Head of caudate nucleus (tissue), 42 donors: Measurements from ENCODE around the gene LUC7L2.
"Not testable (repeated sequence)": the region's sequence is repeated elsewhere in the genome, so short reads cannot be mapped to it uniquely, and the experiment has no call there.

Source experiments
- DNase-seq, 42 donors: peaks; one replicate each; pipeline versions ENCODE4 v3.0.0 to v3.0.0-alpha.2; 2020 to 2021; ENCODE audit warnings: mixed read lengths in 7 of 42
- intact Hi-C: fragments of 100-400 bp; cut with DNase I; formaldehyde crosslinking; loops from one replicate; pipeline ENCODE4 v1.15.0; 2022

LUC7L2 gene

GRCh38 chr7:139341776-139342226 is 17.9 kb upstream of the LUC7L2 start:
- no peak for DNase-seq
- intact Hi-C loops, result loop anchor here (2.0 to 5.0 kb wide), 3 partner anchors 96 to 209 kb away; partner anchors contain the start of gene UBN2

- intact Hi-C loops, result no loop called here
- DNase-seq, result no peak
These were observed 14.7 kb upstream of the LUC7L2 start for GRCh38 chr7:139345042-139345441.

DNA sequence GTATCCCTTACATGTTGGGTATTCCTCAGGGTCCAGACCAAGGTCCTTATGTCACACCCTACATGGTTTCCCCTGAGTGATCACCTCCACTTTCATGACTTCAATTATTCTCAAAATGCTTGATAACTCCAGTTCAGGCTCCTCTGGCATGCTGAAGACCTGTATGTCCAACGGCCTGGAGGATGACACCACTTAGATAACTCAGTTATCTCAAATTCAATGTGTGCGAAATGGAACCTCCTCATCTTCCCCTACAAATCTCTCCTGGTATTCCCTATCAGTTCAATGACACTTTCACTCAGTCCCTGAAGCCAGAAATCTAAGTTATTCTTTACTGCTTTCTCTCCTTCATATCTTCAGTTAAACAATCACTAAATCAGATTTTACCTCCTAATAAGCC is 8.7 kb upstream of the LUC7L2 start:
- intact Hi-C loops, result no loop called here
- DNase-seq, result no peak

DNA sequence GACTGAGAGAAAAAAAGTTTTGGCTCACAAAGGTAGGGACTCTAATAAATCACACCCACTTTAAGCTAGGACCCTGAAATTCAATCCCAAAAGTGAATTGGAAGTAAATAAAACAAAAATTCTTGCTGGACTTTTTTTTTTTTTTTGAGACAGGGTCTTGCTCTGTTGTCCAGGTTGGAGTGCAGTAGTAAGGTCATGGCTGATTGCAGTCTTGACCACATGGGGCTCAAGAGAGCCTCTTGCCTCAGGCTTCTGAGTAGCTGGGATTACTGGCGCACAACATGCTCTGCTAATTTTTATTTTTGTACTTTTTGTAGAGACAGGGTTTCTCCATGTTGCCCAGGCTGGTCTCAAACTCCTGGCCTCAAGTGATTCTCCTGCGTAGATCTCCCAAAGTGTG is 5.0 kb upstream of the LUC7L2 start:
- intact Hi-C loops, result no loop called here
- no peak for DNase-seq

DNA sequence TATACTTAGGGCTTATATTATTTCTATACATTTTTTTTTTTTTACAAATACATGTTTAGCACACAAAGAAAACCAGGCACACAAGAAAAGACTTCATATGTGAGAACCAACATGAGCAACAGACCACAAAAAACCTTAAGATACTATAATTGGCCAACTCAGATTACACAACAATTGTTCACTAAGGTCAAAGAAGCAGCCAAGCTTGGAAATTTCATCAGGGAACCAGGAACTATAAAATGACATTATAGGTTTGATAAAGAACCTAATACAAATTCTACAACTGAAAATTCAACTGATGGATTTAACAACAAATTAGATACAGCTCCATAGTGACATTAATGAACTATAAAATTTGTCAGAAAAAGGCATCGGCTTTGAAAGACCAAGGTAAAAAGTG is 4.4 kb upstream of the LUC7L2 start:
- no peak for DNase-seq
- intact Hi-C loops, result no loop called here

GRCh38 chr7:139357729-139358506 is 1.8 kb upstream of the LUC7L2 start:
- intact Hi-C loops, DNase-seq: not testable (repeated sequence)

DNA sequence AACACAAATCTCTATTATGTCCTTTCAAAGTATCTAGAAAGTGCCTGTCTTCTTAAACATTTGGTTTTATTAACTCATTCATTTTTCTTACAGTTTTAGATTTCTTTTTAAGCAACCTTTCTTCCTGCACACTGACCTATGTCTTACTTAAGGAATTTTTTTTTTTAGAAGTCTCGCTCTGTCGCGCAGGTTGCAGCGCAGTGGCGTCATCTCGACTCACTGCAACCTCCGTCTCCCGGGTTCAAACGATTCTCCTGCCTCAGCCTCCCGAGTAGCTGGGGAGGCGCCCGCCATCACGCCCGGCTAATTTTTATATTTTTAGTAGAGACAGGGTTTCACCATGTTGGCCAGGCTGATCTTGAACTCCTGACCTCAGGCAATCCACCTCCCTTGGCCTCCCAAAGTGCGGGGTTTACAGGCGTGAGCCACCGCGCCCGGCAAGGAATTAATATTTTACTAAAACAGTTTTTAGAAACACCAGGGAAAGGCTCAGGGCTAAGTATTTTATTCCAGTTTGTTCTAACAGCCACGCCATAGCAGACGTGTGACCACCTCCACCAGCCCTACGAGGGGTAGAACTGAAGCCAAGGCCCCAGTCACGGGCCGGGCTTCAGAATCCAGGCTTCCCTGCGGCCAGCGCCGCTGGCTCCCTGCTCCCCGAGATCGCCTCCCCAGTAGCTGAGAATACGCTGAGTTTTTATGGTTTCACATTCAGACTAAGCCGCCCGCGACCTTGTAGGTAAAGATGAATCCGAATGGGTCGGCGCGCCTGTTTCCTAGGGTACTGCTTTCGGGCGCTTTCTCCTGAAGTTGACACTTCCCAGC is 941 bp upstream of the LUC7L2 start:
- intact Hi-C loops, result no loop called here
- DNase-seq, result peak in 27 of 42 donors; percentile 5 to 54 (median 28)

GRCh38 chr7:139360210-139360947 is 685 bp downstream of the LUC7L2 start:
- intact Hi-C loops, result loop anchor here (1.0 to 10.0 kb wide), 2 partner anchors 20 to 74 kb away; no protein-coding TSS in a partner anchor
- DNase-seq, result peak; percentile 93 to 99 (median 98)

DNA sequence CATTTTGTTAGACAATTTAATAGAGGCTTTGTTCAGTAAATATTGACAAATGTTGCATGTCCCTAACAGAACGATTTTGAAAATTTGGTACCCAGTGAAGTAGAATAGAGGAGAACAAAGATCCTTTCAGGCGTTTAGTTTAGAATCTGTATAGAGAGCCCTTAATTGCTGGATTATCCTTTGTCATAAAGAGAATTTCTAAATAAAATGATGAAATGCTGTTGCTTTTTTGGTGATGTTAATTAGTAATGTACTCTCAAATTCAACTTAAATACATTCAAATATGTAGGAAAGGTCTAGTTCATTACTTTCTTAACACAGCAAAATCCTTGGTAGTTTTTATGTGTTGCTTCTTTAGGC is 1.2 kb downstream of the LUC7L2 start:
- intact Hi-C loops, result loop anchor here (1.0 to 10.0 kb wide), 2 partner anchors 21 to 74 kb away; no protein-coding TSS in a partner anchor
- no peak for DNase-seq

DNA sequence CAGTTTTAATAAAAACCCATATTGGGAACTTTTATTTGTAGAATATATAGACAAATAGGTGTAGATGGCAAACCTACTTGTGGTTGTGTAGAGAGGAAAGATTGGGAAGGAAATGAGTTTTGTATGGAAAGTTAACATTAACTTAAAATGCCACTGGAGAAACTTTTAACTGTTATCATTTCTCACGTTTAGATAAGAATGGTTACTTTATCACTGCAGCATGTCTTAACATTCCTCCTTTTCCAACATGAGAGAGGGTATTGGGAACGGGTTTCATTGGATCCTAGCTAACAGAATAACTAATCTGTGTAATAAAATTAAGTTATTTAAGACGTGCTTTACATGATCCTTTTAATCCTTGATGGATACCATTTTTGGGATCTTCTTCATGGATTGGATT is 1.8 kb downstream of the LUC7L2 start:
- intact Hi-C loops, result loop anchor here (10.0 kb wide), 1 partner anchor 73 kb away; no protein-coding TSS in a partner anchor
- DNase-seq, result no peak

DNA sequence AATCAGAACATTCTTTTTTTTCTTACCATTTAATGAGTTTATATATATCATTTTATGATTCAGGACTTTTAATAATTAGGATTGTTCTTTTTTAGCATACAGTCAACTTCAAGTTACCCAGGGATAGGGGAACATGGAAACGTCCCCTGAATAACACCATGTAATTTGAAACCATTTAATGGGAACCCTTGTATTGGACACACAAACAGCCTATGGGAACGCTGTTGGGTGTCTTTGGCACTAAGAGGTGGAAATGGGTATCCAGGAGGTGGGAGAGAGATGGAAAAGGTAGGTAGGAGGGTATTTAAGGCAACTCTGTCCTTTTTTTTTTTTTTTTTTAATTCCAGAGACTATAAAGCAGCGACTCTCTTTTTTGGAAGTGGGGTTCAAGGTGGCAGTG is 2.6 kb downstream of the LUC7L2 start:
- intact Hi-C loops, result loop anchor here (10.0 kb wide), 1 partner anchor 72 kb away; no protein-coding TSS in a partner anchor

DNA sequence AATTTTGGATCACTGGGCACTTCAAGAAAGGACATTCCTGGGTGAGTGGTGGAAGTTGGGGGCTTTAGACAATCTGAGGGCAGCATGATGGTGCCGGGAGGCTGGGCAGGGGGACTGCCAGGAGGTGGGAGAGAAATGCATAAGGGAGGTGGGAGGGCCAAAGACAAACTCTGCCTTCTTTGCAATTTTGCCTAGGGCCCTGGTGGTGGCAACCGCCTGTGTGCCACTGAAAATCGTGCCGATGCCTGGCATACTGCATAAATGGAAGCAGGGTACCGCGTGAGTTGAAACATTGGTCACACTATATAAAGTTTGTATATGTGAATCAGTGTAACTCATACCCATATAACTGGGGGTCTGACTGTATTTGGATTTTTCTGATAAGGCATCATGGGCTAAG is 3.3 kb downstream of the LUC7L2 start:
- DNase-seq, result no peak
- intact Hi-C loops, result loop anchor here (10.0 kb wide), 1 partner anchor 72 kb away; no protein-coding TSS in a partner anchor

More for the DNA sequence above, 2.6 kb downstream of the LUC7L2 start:
- DNase-seq, result no peak

- intact Hi-C loops, result loop anchor here (10.0 kb wide), 1 partner anchor 69 kb away; no protein-coding TSS in a partner anchor
- no peak for DNase-seq
These were observed 5.6 kb downstream of the LUC7L2 start for GRCh38 chr7:139365336-139365735.

GRCh38 chr7:139366400-139366799 is 6.7 kb downstream of the LUC7L2 start:
- intact Hi-C loops, result loop anchor here (10.0 kb wide), 1 partner anchor 68 kb away; no protein-coding TSS in a partner anchor
- no peak for DNase-seq

DNA sequence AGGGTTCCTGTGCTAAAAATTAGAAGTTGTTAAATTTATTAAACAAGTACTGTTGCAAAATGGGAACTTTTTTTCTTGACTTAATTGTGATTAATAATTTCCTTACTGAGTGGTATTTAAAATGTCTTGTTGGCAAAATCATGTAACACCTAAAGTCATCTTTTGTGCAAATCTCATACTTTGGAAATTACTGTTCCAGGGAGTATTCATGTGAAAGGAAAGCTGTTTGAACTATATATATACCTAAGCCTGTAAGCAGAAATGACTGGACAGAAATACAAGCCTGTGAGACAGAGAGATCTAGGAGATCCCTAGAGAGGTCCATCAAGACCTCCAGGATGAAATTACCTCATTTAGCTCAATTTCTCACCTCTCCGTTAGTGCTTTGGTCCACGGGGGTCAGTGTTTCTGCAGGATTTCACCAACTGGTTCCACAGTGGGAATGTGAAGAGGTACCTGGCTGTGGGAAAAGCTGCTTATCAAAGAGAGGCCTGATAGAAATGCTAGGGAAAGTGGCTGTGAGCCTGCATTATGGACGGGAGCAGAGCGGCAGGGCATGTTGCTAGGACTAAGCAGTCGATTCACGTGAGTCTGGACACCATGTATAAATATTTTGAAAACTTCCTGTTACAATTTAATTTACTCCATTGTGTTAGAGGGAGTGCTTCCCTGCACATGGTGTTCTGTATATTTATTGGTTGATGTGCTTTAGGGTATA is 7.9 kb downstream of the LUC7L2 start:
- intact Hi-C loops, result loop anchor here (10.0 kb wide), 1 partner anchor 67 kb away; no protein-coding TSS in a partner anchor
- DNase-seq, result no peak

DNA sequence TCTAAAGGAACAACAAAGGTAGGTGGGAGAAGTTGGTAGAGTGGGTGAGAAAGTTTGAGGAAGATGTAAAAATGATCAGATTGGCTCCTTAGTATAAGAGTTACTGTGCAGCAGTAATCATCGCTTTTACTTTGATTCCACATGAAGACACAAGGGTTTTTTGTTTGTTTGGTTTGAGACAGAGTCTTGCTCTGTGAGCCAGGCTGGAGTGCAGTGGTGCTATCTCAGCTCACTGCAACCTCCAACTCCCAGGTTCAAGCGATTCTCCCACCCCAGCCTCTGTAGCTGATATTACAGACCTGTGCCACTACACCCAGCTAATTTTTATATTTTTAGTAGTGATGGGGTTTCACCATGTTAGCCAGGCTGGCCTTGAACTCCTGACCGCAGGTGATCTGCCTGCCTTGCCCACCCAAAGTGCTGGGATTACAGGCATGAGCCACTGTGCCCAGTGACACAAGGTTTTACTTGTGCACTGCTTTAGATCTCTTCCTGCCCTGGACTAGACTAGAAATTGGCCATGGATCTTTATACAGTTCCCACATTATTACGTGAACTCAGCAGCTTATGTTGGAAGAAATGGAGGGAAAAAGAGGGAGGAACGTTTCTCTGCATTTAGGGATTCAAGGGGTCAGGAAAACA is 10.7 kb downstream of the LUC7L2 start:
- intact Hi-C loops, result no loop called here
- DNase-seq, result peak in 1 of 42 donors; percentile 22

DNA sequence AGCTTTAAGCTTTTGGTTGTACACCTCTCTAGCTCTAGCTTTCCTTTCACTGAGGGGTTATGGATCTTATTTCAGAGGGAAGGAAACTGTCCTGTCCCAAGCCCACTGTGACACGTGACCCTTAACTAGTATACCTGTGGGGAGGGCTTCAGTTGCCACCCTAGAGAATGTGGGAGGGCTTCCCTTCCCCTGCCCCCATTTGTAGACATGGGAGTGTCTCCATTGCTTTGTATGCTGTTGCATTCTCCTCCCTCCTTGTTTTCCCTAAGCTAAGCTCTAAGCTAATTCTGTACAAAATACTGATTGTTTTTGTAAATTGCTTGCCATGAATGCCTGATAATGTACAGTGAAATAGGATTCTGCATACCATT is 11.2 kb downstream of the LUC7L2 start:
- no peak for DNase-seq
- intact Hi-C loops, result no loop called here

DNA sequence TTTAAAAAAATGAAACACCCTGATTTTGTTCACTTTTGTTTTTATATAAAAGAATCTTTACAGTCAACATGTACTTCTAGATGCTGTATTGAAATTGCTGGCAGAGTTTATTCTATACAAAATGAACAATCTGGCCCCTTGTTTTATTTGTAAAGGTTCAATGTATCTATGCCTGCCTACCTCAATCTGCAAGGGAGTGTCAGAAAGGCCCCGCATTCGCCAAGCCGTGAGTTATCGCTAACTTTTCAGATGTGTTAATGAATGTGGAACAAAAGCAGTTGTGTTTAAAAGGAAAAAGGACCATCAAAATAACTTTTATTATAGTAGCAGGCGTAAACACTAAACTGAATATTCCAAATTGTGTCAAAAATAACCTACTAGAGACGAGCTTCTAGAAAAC is 14.6 kb downstream of the LUC7L2 start:
- intact Hi-C loops, result no loop called here
- DNase-seq, result no peak
